Measurements from ENCODE around the gene CSMD2. TPM values are rescaled to one million over a fixed set of nuclear protein-coding genes. Genes with fewer than 3 reads are reported as not detected.

Gene CSMD2
- total RNA-seq, 2 experiments from 2014 or later = not detected

- Histone ChIP-seq H2AFZ (ENCODE audit: low read length) (no peak overlapping the region), H3K27ac (ENCODE audit: low read depth, low read length, poor library complexity, severe bottlenecking) (no peak overlapping the region), H3K9me2 (ENCODE audit: insufficient read depth, low read length) (no peaks in the 10 kb centered on the region), H3K4me1 (ENCODE audit: insufficient read depth, low read length, poor library complexity, severe bottlenecking) (no peaks in the 10 kb centered on the region), H4K20me1 (ENCODE audit: insufficient read depth, low read length) (no peaks in the 10 kb centered on the region), H3K4me3 (ENCODE audit: low read depth, low read length, poor library complexity, severe bottlenecking) (no peak overlapping the region), H3K4me2 (ENCODE audit: low read length) (no peak overlapping the region), H3K79me2 (ENCODE audit: insufficient read depth, low read depth, low read length) (no peaks in the 10 kb centered on the region), H3K9me3 (ENCODE audit: low read length) (no peaks in the 10 kb centered on the region), H3K36me3 (ENCODE audit: insufficient read depth, low read length) (no peaks in the 10 kb centered on the region)
- intact Hi-C loops (cut with micrococcal nuclease; ENCODE audit: unreplicated experiment) = no loop called here
- CTCF ChIA-PET (ENCODE audit: unreplicated experiment) = no interaction called here
- no peak for DNase-seq (ENCODE audit: low spot score)
- POLR2A ChIA-PET = no interaction called here
- TF ChIP-seq CTCF (conservative IDR thresholded peaks at IDR 0.05; ENCODE audit: low read length) (no peak), EZH2phosphoT487 (IDR thresholded peaks at IDR 0.05; ENCODE audit: borderline replicate concordance, low read depth, low read length) (no peak)
- no TSS peak for BruUV-seq (replicated peaks)
These were observed 617.5 kb downstream of the CSMD2 start for GRCh38 chr1:33547576-33547975.

GRCh38 chr1:33541966-33542365 is 623.1 kb downstream of the CSMD2 start:
- POLR2A ChIA-PET = no interaction called here
- Histone ChIP-seq H2AFZ (ENCODE audit: low read length) (no peak overlapping the region), H3K4me1 (ENCODE audit: insufficient read depth, low read length, poor library complexity, severe bottlenecking) (no peaks in the 10 kb centered on the region), H3K4me2 (ENCODE audit: low read length) (no peak overlapping the region), H3K4me3 (ENCODE audit: low read depth, low read length, poor library complexity, severe bottlenecking) (no peak overlapping the region), H3K36me3 (ENCODE audit: insufficient read depth, low read length) (no peaks in the 10 kb centered on the region), H3K79me2 (ENCODE audit: insufficient read depth, low read depth, low read length) (no peaks in the 10 kb centered on the region), H3K9me2 (ENCODE audit: insufficient read depth, low read length) (no peaks in the 10 kb centered on the region), H3K27ac (ENCODE audit: low read depth, low read length, poor library complexity, severe bottlenecking) (no peak overlapping the region), H3K9me3 (ENCODE audit: low read length) (no peaks in the 10 kb centered on the region), H4K20me1 (ENCODE audit: insufficient read depth, low read length) (no peaks in the 10 kb centered on the region)
- TF ChIP-seq EZH2phosphoT487 (IDR thresholded peaks at IDR 0.05; ENCODE audit: borderline replicate concordance, low read depth, low read length) (no peak), CTCF (conservative IDR thresholded peaks at IDR 0.05; ENCODE audit: low read length) (no peak)
- CTCF ChIA-PET (ENCODE audit: unreplicated experiment) = no interaction called here
- BruUV-seq (replicated peaks) = no TSS peak
- intact Hi-C loops (cut with micrococcal nuclease; ENCODE audit: unreplicated experiment) = no loop called here
- no peak for DNase-seq (ENCODE audit: low spot score)

GRCh38 chr1:33537885-33538284 is 627.1 kb downstream of the CSMD2 start:
- BruUV-seq (replicated peaks) = no TSS peak
- Histone ChIP-seq H3K27ac (ENCODE audit: low read depth, low read length, poor library complexity, severe bottlenecking) (no peak overlapping the region), H3K4me3 (ENCODE audit: low read depth, low read length, poor library complexity, severe bottlenecking) (no peak overlapping the region), H3K9me3 (ENCODE audit: low read length) (no peaks in the 10 kb centered on the region), H4K20me1 (ENCODE audit: insufficient read depth, low read length) (no peaks in the 10 kb centered on the region), H2AFZ (ENCODE audit: low read length) (no peak overlapping the region), H3K4me1 (ENCODE audit: insufficient read depth, low read length, poor library complexity, severe bottlenecking) (no peaks in the 10 kb centered on the region), H3K36me3 (ENCODE audit: insufficient read depth, low read length) (no peaks in the 10 kb centered on the region), H3K9me2 (ENCODE audit: insufficient read depth, low read length) (no peaks in the 10 kb centered on the region), H3K4me2 (ENCODE audit: low read length) (no peak overlapping the region), H3K79me2 (ENCODE audit: insufficient read depth, low read depth, low read length) (no peaks in the 10 kb centered on the region)
- TF ChIP-seq CTCF (conservative IDR thresholded peaks at IDR 0.05; ENCODE audit: low read length) (no peak), EZH2phosphoT487 (IDR thresholded peaks at IDR 0.05; ENCODE audit: borderline replicate concordance, low read depth, low read length) (no peak)
- intact Hi-C loops (cut with micrococcal nuclease; ENCODE audit: unreplicated experiment) = no loop called here
- CTCF ChIA-PET (ENCODE audit: unreplicated experiment) = no interaction called here
- no peak for DNase-seq (ENCODE audit: low spot score)
- POLR2A ChIA-PET = no interaction called here
